Spleen (tissue), 11 donors: Measurements from ENCODE around the gene SEBOX. TPM values are rescaled to one million over a fixed set of nuclear protein-coding genes. Genes with fewer than 3 reads are reported as not detected.

Experiments used
- DNase-seq: peaks from one replicate; pipeline ENCODE4 v3.0.0-alpha.2; 2020
- H3K27ac ChIP-seq, 8 donors: fragments of 200-600 bp; sonication (generic) in 7 of 8; 1 replicate in 4 of 8; 2 replicates in 4 of 8; pipeline versions ENCODE4 v1.5.0 to v1.8.0; 2016 to 2021; ENCODE audit warnings: inconsistent platforms in 4 of 8, mild to moderate bottlenecking in 4 of 8, moderate library complexity in 1 of 8
- H3K27me3 ChIP-seq, 7 donors: fragments of 200-600 bp; sonication (generic) in 6 of 7; replicated peaks in 1 of 7; 1 replicate in 4 of 7; 2 replicates in 3 of 7; pipeline versions ENCODE4 v1.5.0 to v1.8.0; 2016 to 2021; ENCODE audit warnings: inconsistent platforms in 3 of 7, mild to moderate bottlenecking in 1 of 7
- H3K36me3 ChIP-seq, 6 donors: fragments of 200-600 bp; sonication (generic) in 5 of 6; 1 replicate in 4 of 6; 2 replicates in 2 of 6; pipeline versions ENCODE4 v1.5.0 to v1.8.0; 2016 to 2021; ENCODE audit warnings: inconsistent platforms in 2 of 6
- H3K4me1 ChIP-seq, 6 donors: fragments of 200-600 bp; sonication (generic) in 5 of 6; 1 replicate in 3 of 6; 2 replicates in 3 of 6; pipeline versions ENCODE4 v1.5.0 to v1.8.0; 2016 to 2021; ENCODE audit warnings: inconsistent platforms in 3 of 6
- H3K4me3 ChIP-seq, 8 donors: fragments of 200-600 bp; sonication (generic) in 7 of 8; 1 replicate in 4 of 8; 2 replicates in 4 of 8; pipeline versions ENCODE4 v1.5.0 to v1.8.0; 2016 to 2021; ENCODE audit warnings: inconsistent platforms in 4 of 8, mild to moderate bottlenecking in 4 of 8, moderate library complexity in 2 of 8
- H3K9me3 ChIP-seq, 8 donors: fragments of 200-600 bp; sonication (generic) in 7 of 8; 1 replicate in 4 of 8; 2 replicates in 4 of 8; pipeline versions ENCODE4 v1.5.0 to v1.8.0; 2016 to 2021; ENCODE audit warnings: inconsistent platforms in 4 of 8
- POLR2A ChIP-seq, 3 donors: fragments of 450-650 bp; IDR thresholded peaks; one replicate each; pipeline ENCODE4 v1.5.1; 2017; ENCODE audit warnings: antibody characterized with exemption in 3 of 3, mild to moderate bottlenecking in 1 of 3
- POLR2AphosphoS5 ChIP-seq, 3 donors: sonication (generic); formaldehyde crosslinking; IDR thresholded peaks; one replicate each; pipeline ENCODE4 v1.5.1; 2017; ENCODE audit warnings: antibody characterized with exemption in 3 of 3
- WGBS, 5 donors: extraction: QIAGEN DNeasy Blood & Tissue Kit in 3 of 5; methylation state at CpG; one replicate each; pipeline versions ENCODE4 v1.1.5 to v1.1.7; 2013 to 2018; 5-methylcytosine and 5-hydroxymethylcytosine counted together
- intact Hi-C: fragments of 100-400 bp; cut with DNase I; formaldehyde crosslinking; loops from one replicate; pipeline ENCODE4 v1.15.0; 2023; ENCODE audit warnings: low total_unique reads
- polyA plus RNA-seq, 3 donors: library from polyadenylated mRNA; stranded (reverse); fragments of 200-250 nt; gene quantifications; one replicate each; pipeline ENCODE4 v1.2.1, GENCODE V29; 2013
- total RNA-seq, 7 donors: library from RNA; depleted of rRNA in 3 of 7; stranded (reverse); fragments of >200 nt in 3 of 7; fragmentation: NEBNext Ultra II Directional in 4 of 7; extraction: Animal tissue kit (Norgen Biotek cat#: 25700) in 4 of 7; gene quantifications; one replicate each; pipeline versions ENCODE4 v1.1.0 to v1.2.1, GENCODE V29; 2016 to 2021
- TF ChIP-seq, protein P1 (sequence below), 11 experiments: fragments of 200-600 bp in 7 of 11; fragments of 450-650 bp in 4 of 11; sonication (generic) in 4 of 11; IDR thresholded peaks in 8 of 11; conservative IDR thresholded peaks in 3 of 11; 1 replicate in 7 of 11; 2 replicates in 4 of 11; pipeline versions ENCODE4 v1.4.0 to v1.8.0; 2016 to 2021; ENCODE audit warnings: antibody characterized with exemption in 11 of 11, inconsistent platforms in 4 of 11, mild to moderate bottlenecking in 1 of 11
- donor health status: healthy with polysubstance abuse.
- donor health status: DM: no; HTN: no; CAD: no; lungs with moderate emphysema.
- donor health status: DM: no; HTN: no; CAD: no.
- donor health status: Bipolar disorder and iron deficiency.
- donor health status: healthy.
- donor health status: DM: no; HTN: no; CAD: no.
- donor health status: DM: yes; HTN: yes; CAD: no.

SEBOX gene
- total and polyA plus RNA-seq, 10 donors = not detected

DNA sequence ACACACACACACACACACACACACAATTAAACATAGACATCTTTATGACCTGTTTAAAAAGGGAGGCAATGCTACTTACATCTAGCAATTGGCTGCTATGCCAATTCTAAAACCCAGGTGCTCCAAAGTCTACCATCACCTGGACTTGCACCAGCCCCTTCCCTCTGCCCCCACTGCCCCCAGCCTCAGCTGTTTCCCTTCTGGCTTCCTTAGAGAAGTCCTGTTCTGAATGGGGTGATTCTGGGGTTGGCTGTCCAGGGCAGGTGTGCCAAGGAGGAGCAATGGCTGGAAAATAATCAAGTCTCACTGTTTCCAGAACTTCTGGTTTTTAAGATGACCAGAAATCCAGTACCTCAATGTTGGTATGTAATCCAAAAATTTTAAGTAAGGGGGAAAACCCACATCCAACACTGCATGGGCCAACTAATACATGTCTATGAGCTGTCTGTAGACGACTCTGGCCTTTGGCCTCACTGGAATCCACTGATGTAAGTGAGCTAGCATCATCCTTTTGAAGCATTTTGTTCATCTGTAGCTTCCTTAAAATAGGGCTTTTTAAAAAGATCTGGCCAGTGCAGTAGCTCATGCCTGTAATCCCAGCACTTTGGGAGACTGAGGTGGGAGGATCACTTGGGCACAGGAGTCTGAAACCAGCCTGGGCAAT is 31.8 kb downstream of the SEBOX start:
- H3K27me3 ChIP-seq = no peaks in the 10 kb centered on the region
- WGBS, 5 donors = 68 to 89% (median 75%) methylated on average over 1 of the region's 1 CpG
- peak overlapping the region in 1 of 8 donors; percentile 83 for H3K4me3 ChIP-seq
- no peak for DNase-seq
- peak overlapping the region in 4 of 8 donors; percentile 95 to 97 (median 96) for H3K27ac ChIP-seq
- TF ChIP-seq POLR2AphosphoS5 (IDR thresholded peaks at IDR 0.05) (no peak), POLR2A (IDR thresholded peaks at IDR 0.05) (no peak)
- TF ChIP-seq, protein P1, sequence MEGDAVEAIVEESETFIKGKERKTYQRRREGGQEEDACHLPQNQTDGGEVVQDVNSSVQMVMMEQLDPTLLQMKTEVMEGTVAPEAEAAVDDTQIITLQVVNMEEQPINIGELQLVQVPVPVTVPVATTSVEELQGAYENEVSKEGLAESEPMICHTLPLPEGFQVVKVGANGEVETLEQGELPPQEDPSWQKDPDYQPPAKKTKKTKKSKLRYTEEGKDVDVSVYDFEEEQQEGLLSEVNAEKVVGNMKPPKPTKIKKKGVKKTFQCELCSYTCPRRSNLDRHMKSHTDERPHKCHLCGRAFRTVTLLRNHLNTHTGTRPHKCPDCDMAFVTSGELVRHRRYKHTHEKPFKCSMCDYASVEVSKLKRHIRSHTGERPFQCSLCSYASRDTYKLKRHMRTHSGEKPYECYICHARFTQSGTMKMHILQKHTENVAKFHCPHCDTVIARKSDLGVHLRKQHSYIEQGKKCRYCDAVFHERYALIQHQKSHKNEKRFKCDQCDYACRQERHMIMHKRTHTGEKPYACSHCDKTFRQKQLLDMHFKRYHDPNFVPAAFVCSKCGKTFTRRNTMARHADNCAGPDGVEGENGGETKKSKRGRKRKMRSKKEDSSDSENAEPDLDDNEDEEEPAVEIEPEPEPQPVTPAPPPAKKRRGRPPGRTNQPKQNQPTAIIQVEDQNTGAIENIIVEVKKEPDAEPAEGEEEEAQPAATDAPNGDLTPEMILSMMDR (IDR thresholded peaks at IDR 0.05 in 8 of 11, conservative IDR thresholded peaks at IDR 0.05 in 3 of 11) = no peak
- peaks cover 20 to 60% (median 46%) of the 10 kb centered on the region in 6 donors for H3K4me1 ChIP-seq
- H3K36me3 ChIP-seq = peaks cover 4 to 45% (median 37%) of the 10 kb centered on the region in 6 donors
- intact Hi-C loops = no loop called here
- H3K9me3 ChIP-seq = no peaks in the 10 kb centered on the region

DNA sequence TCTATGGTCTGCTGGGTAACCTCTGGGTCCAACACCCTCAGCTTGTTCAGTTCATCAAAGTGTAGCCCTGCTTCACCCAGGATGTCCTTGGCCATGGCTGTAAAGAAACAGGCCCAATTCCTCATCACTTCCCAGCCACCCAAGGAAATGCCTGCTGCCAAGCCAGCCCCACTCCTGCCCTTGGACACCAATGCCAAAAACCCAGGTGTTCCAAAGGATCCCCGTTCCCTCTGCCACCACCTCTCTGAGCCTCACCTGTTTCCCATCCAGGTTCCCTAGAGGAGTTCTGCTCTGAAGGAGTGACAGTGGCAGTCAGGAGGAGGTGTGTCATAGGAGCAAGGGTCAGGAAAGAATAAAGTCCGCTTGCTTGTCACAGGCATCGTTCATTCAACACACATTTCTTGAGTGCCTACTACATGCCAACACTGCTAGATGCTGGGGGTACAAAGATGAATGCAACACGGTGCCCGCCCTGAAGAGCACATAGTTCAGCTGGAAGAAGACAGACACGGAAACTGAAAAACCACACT is 33.0 kb downstream of the SEBOX start:
- no peak for DNase-seq
- Histone ChIP-seq H3K27me3 (no peaks in the 10 kb centered on the region), H3K36me3 (peaks cover 4 to 56% (median 44%) of the 10 kb centered on the region in 6 donors), H3K4me1 (peaks cover 20 to 47% (median 35%) of the 10 kb centered on the region in 6 donors), H3K9me3 (no peaks in the 10 kb centered on the region), H3K27ac (no peak overlapping the region), H3K4me3 (no peak overlapping the region)
- intact Hi-C loops = no loop called here
- TF ChIP-seq POLR2A (IDR thresholded peaks at IDR 0.05) (no peak), POLR2AphosphoS5 (IDR thresholded peaks at IDR 0.05) (no peak)
- TF ChIP-seq, protein P1 (IDR thresholded peaks at IDR 0.05 in 8 of 11, conservative IDR thresholded peaks at IDR 0.05 in 3 of 11) = no peak
- 91 to 95% (median 93%) methylated on average over 6 of the region's 6 CpGs for WGBS, 5 donors

DNA sequence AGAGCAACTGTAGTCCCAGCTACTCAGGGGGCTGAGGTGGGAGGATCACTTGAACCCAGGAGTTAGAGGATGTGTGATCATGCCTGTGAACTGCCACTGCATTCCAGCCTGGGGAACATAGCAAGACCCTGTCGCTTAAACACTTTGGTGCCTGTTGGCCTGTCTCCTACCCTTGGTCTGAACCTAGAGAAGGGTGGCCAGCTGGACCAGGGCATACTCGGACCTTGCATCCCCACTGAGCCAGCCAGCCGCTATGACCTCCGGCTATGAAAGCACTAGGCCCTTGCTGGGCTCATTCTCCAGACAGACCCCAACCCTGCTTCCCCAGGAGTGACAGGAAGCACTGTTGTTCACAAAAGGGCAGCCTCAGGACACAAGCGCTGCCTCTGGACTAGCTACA is 34.3 kb downstream of the SEBOX start:
- H3K27ac ChIP-seq = no peak overlapping the region
- no peaks in the 10 kb centered on the region for H3K27me3 ChIP-seq
- intact Hi-C loops = no loop called here
- DNase-seq = no peak
- no peak overlapping the region for H3K4me3 ChIP-seq
- H3K9me3 ChIP-seq = no peaks in the 10 kb centered on the region
- H3K4me1 ChIP-seq = peaks cover 15 to 35% (median 23%) of the 10 kb centered on the region in 6 donors
- 91 to 99% (median 95%) methylated on average over 5 of the region's 5 CpGs for WGBS, 5 donors
- peaks cover 4 to 65% (median 48%) of the 10 kb centered on the region in 6 donors for H3K36me3 ChIP-seq
- TF ChIP-seq, protein P1 (IDR thresholded peaks at IDR 0.05 in 8 of 11, conservative IDR thresholded peaks at IDR 0.05 in 3 of 11) = no peak
- no peak for TF ChIP-seq POLR2A (IDR thresholded peaks at IDR 0.05)
- no peak for TF ChIP-seq POLR2AphosphoS5 (IDR thresholded peaks at IDR 0.05)

DNA sequence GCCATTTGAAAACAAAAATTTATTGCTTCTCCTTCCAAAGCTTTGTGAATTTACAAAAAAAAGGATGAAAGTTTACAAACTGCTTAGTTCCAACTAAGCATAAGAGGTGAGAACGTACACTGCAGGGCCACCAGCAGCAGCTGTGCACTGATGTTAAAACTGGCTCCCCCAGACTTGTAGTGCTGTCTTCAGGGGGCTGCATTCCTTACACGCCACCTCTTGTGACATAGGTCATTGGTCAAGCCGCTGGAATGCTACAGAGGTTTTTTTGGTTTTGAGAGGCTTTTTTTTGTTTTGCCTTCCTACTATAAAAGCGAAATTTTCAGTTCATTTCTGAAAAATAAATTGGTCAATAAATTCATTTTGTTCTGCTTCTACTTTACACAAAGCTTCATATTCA is 36.7 kb downstream of the SEBOX start:
- no peak for DNase-seq
- H3K4me3 ChIP-seq = no peak overlapping the region
- peaks cover 4 to 65% (median 48%) of the 10 kb centered on the region in 6 donors for H3K36me3 ChIP-seq
- intact Hi-C loops = no loop called here
- H3K9me3 ChIP-seq = no peaks in the 10 kb centered on the region
- no peak overlapping the region for H3K27ac ChIP-seq
- H3K27me3 ChIP-seq = no peaks in the 10 kb centered on the region
- TF ChIP-seq POLR2A (IDR thresholded peaks at IDR 0.05) (no peak), POLR2AphosphoS5 (IDR thresholded peaks at IDR 0.05) (no peak)
- TF ChIP-seq, protein P1 (IDR thresholded peaks at IDR 0.05 in 8 of 11, conservative IDR thresholded peaks at IDR 0.05 in 3 of 11) = no peak
- H3K4me1 ChIP-seq = peaks cover 2 to 34% (median 8%) of the 10 kb centered on the region in 6 donors
- 71 to 88% (median 81%) methylated on average over 4 of the region's 4 CpGs for WGBS, 5 donors
